H1 (cell line): ENCODE measurements around the gene CHST8.

Experiments used
- CBX5 ChIP-seq: fragments of 300-800, 300-1000 bp; sonication (generic); IDR thresholded peaks from 2 replicates; pipeline ENCODE4 v1.7.1; 2016; ENCODE audit warnings: antibody characterized with exemption, low read length, low read depth
- CREB1 ChIP-seq: IDR thresholded peaks from 2 replicates; pipeline ENCODE4 v1.6.1; 2012; ENCODE audit warnings: inconsistent platforms
- CTCF ChIP-seq, 3 experiments: IDR thresholded peaks; 1 replicate in 2 of 3; 2 replicates in 1 of 3; pipeline versions ENCODE4 v1.5.1 to v1.6.1; 2011; ENCODE audit warnings: low read length in 3 of 3, mild to moderate bottlenecking in 3 of 3, inconsistent platforms in 2 of 3, low read depth in 1 of 3, moderate library complexity in 1 of 3; ENCODE audit not compliant: insufficient read depth in 1 of 3; ENCODE audit errors: control extremely low read depth in 1 of 3
- TAF7 ChIP-seq: optimal IDR thresholded peaks from 2 replicates; pipeline ENCODE3; 2011; ENCODE audit warnings: low read depth, mild to moderate bottlenecking, inconsistent platforms, low read length, moderate library complexity, borderline replicate concordance

- TF ChIP-seq CBX5 (no peak), TAF7 (no peak), CREB1 (no peak), CTCF (IDR thresholded peaks at IDR 0.05; ENCODE audit: control extremely low read depth in 1 of 3, insufficient read depth in 1 of 3, low read depth in 1 of 3, low read length in 3 of 3) (no peak)
Measured at GRCh38 chr19:33616857-33617256, 4.9 kb upstream of the CHST8 start.
